B cell (primary cell): Measurements from ENCODE around the gene GPC5.

Experiments used
- CTCF ChIP-seq: fragments of 200-600 bp; IDR thresholded peaks from one replicate; pipeline ENCODE4 v1.8.0; 2022; ENCODE audit warnings: antibody characterized with exemption, mild to moderate bottlenecking
- EZH2 ChIP-seq: IDR thresholded peaks from 2 replicates; pipeline ENCODE4 v1.6.1; 2012; ENCODE audit warnings: borderline replicate concordance, low read depth, mild to moderate bottlenecking, moderate library complexity, low read length; ENCODE audit not compliant: insufficient read depth, poor library complexity, severe bottlenecking

GRCh38 chr13:91595677-91596076 is 197.3 kb downstream of the GPC5 start:
- TF ChIP-seq CTCF (no peak), EZH2 (no peak)
